ENCODE data around the gene RUBCNL.
"Not testable (repeated sequence)": the region's sequence is repeated elsewhere in the genome, so short reads cannot be mapped to it uniquely, and the experiment has no call there.

RUBCNL gene

GRCh38 chr13:46387064-46387851, at the start of gene RUBCNL:
RUBCNL (minus strand) TSS chr13:46387252; CDS start chr13:46372475, 14,777 bp downstream.
- no peak for DNase-seq (ENCODE audit: low read depth)

GRCh38 chr13:46429558-46429957, 42.5 kb upstream of the RUBCNL start:
- not testable (repeated sequence) for DNase-seq (ENCODE audit: low read depth); H3K4me3 ChIP-seq (ENCODE audit: control insufficient read depth, low read depth, low read length)

More at GRCh38 chr13:46387064-46387851, at the start of gene RUBCNL:
- TF ChIP-seq CTCF (IDR thresholded peaks at IDR 0.05; ENCODE audit: control insufficient read depth, insufficient read depth, low read depth, low read length, missing control alignments), result no peak
- H3K4me3 ChIP-seq (ENCODE audit: control insufficient read depth, low read depth, low read length), result peak within 1 kb of the TSS; percentile 45

GRCh38 chr13:46405457-46405856, 18.4 kb upstream of the RUBCNL start:
- DNase-seq (ENCODE audit: low read depth), result no peak
- no peak overlapping the region for H3K4me3 ChIP-seq (ENCODE audit: control insufficient read depth, low read depth, low read length)

GRCh38 chr13:46404733-46405100, 17.7 kb upstream of the RUBCNL start:
- no peak for TF ChIP-seq CTCF (IDR thresholded peaks at IDR 0.05; ENCODE audit: control insufficient read depth, insufficient read depth, low read depth, low read length, missing control alignments)
- no peak overlapping the region for H3K4me3 ChIP-seq (ENCODE audit: control insufficient read depth, low read depth, low read length)
- DNase-seq (ENCODE audit: low read depth), result no peak

More at GRCh38 chr13:46405457-46405856, 18.4 kb upstream of the RUBCNL start:
- no peak for TF ChIP-seq CTCF (IDR thresholded peaks at IDR 0.05; ENCODE audit: control insufficient read depth, insufficient read depth, low read depth, low read length, missing control alignments)

- no peak for TF ChIP-seq CTCF (IDR thresholded peaks at IDR 0.05; ENCODE audit: control insufficient read depth, insufficient read depth, low read depth, low read length, missing control alignments)
- no peak for DNase-seq (ENCODE audit: low read depth)
- no peak overlapping the region for H3K4me3 ChIP-seq (ENCODE audit: control insufficient read depth, low read depth, low read length)
These were observed 17.0 kb upstream of the RUBCNL start for GRCh38 chr13:46403851-46404732.

GRCh38 chr13:46402178-46402577, 15.1 kb upstream of the RUBCNL start:
- DNase-seq (ENCODE audit: low read depth), result no peak
- no peak for TF ChIP-seq CTCF (IDR thresholded peaks at IDR 0.05; ENCODE audit: control insufficient read depth, insufficient read depth, low read depth, low read length, missing control alignments)
- H3K4me3 ChIP-seq (ENCODE audit: control insufficient read depth, low read depth, low read length), result no peak overlapping the region

GRCh38 chr13:46401432-46401831, 14.4 kb upstream of the RUBCNL start:
- TF ChIP-seq CTCF (IDR thresholded peaks at IDR 0.05; ENCODE audit: control insufficient read depth, insufficient read depth, low read depth, low read length, missing control alignments), result no peak
- H3K4me3 ChIP-seq (ENCODE audit: control insufficient read depth, low read depth, low read length), result no peak overlapping the region
- no peak for DNase-seq (ENCODE audit: low read depth)
